ENCODE results near the gene MAPK10.
"Not testable (repeated sequence)": the region's sequence is repeated elsewhere in the genome, so short reads cannot be mapped to it uniquely, and the experiment has no call there.

MAPK10 gene

DNA sequence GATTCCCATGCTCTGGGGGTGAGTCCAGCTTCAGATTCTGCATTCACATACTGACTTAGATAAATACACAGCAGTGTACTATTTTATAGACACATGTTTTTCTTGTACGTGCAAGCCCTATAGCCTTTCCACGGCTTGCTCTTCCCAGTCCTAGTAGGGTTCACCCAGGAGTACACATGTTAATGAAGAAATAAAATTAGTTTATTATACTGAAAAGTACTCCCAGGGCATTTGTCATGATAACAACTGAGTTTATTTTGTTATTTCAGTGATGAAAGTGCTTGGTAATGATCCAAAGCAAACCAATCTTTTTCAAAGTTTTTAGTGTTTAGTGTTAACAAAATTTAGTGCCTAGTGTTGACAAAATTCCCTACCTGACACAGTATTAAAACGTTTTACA, 21.3 kb downstream of the MAPK10 start:
- DNase-seq: no peak

DNA sequence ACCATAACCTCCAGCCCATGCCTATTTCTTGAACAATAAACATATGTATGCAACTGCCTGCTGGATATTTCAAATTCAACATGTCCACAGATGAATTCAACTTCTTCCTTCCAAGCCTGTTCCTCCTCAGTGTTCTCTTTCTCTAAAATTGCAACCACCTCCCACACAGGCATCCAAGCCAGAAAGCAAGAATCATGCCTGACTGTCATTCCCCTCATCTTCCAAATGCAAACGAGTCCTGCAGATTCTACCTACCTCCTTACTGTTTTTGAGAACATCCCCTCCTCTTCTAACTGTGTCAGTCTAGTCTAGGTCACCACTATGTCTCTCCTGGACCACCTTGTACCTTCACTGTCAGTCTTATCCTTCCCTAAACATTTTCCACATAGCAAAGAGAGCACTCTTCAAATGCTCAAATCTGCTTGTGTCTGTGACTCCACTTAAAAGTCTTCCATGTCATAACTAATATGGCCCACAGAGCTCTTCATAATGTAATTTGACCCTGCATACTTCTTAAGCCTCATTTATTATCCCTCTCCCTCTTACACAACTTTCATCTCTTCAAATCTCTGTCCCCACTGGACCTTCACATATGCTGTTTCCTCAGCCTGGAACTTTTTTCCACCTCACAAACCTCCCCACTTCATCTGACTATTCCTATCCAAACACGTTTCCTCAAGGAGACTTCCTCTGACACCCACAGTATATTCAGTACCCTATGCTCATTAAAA, 25.7 kb downstream of the MAPK10 start:
- no peak for DNase-seq

DNA sequence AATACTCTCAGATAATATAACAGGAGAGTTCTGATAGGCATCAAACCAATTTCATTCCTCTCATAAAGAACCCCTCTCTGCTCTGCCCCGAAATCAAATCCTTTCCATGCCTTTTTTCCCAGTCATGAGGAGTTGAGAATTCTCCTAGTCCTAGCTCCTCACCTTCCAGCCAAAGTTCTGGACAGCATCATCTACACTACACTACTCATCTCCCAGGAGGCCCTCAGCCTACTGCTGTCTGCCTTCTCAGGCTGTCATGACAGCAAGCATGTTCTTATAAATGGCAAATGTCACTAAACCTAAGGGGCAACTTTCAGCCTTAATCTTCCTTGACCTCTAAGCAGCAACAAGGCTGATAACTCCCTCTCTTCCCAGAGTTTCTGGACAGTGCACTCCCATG, 26.6 kb downstream of the MAPK10 start:
- DNase-seq: no peak

DNA sequence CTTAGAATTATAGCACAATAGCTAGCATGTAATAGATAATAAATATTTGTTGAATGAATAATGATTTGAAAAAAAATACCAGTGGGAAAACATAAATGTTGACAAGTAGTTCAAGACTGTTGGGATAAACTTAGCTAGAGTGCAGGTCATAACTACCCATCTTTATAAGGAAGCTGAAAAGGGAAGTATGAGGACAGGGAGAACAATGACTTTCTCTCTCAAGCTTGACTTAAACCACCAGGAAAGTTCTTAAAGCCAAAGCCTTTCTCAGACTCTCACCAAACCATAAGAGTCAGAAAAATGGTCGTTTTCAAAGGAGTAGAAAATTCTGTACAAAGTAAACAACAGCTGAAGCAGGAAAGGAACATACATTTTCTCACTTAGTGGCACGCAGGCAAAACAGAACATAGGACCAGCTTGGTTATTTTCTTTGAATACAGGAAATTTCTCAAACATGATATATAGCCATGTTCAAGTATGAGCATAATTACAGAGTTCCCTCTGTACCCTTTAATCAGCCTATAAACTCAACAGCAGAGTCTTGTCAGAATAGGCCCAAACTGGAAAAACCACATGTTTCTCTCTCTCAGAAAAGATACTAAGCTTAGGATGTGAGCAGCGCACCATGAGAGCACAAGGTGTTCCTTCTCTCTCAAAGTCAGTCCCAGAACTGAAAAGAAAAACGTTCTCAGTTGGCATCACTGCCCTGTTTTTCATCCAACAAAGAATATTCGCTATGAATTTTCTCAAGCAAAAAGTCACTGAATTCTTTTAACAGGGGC, 28.7 kb downstream of the MAPK10 start:
- no peak for DNase-seq

DNA sequence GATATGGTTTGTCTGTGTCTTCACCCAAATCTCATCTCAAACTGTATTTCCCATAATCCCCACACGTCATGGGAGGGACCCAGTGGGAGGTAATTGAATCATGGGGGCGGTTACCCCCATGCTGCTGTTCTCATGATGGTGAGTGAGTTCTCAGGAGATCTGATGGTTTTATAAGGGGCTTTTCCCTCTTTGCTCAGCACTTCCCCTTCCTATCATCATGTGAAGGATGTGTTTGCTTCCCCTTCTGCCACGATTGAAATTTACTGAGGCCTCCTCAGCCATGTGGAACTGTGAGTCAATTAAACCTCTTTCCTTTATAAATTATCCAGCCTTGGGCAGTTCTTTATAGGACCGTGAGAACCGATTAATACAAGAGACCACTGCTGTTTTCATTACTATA, 29.4 kb downstream of the MAPK10 start:
- DNase-seq: not testable (repeated sequence)

DNA sequence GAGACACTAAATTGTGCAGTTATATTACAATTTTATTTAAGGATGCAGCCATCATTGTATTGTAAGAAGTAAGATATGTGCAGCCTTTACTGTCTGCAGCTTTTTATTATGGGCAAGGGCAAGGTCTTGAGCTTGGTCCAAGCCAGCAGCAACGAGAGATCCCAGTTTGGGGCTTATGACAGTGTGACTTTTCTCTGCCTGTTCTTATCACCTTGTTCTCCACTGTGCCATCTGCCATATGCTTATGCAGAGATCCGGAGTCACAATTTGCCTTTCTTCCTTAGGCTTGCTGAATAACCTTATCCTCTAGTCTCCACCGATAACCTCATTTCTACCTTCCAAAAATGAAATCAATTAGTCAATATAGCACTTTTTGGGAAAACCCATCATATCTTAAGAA, 30.4 kb downstream of the MAPK10 start:
- no peak for DNase-seq

DNA sequence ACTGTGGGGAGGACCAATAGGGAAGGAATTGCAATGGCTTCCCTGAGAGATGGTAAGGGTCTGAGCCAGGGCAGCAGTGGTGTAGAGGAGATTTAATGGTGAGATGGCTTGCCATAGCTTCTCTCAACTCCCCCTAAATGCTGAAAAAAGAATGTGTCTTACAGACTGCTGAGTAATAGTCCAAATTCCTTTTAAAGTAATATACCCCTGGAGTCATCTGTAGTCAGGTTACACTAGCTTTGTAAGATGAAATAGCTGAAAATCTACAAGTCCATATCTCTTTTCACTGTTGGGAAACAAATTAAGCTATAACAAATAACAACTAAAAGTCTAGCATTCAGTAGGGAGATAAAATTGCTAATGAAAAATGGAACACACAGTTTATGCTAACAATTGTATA, 33.5 kb downstream of the MAPK10 start:
- DNase-seq: no peak

DNA sequence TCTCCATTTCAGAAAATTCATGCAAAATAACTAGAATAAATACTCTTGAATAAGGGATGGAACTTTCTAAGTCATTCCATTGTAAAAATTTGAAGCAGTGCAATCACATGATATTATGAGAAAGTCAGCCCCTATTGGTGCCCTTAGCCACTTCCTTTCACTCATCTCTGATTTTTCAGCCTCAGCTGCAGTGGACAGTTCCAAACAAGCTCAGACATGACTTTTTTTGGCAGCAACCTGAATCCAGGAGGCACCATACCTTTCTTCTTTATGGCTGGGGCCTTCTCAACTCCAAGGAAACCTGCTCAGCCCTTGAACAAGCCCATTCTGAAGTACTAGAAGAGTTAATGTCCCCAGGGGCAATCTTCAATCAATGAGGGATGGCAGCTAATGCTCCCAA, 40.5 kb downstream of the MAPK10 start:
- DNase-seq: no peak

DNA sequence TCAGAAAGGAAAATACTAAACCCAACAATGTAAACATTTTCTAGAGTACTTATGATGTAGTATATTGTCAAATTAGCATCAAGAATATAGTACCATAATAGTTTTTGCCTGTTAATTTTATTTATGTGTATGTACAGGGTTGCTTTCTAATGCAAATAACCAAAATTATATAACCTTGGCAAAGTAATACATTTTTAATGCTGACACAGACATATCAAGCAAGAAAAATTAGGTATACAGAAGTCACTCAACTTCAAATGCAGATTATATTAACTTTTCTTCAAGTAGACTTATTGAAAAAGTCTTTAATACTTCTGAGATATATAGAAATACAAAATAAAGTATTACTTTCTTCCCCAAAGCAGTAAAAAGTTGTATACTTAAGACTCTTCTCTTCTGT, 44.3 kb downstream of the MAPK10 start:
- no peak for DNase-seq

DNA sequence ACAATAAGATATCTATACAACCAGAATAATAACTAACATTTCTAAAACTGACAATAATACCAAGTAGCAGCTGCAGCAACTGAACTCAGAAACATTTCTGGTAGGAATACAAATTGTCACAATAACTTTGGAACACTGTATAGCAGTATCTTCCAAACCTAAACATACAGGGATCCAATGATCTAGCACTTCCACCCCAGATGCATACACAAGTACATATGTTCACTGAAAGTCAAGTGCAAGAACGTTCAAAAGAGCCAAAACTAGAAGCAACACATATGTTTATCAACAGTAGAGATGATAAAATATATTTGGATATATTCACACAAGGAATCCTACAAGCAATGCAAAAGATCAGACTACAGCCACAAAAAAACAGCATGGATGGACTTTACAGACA, 46.2 kb downstream of the MAPK10 start:
- DNase-seq: no peak

DNA sequence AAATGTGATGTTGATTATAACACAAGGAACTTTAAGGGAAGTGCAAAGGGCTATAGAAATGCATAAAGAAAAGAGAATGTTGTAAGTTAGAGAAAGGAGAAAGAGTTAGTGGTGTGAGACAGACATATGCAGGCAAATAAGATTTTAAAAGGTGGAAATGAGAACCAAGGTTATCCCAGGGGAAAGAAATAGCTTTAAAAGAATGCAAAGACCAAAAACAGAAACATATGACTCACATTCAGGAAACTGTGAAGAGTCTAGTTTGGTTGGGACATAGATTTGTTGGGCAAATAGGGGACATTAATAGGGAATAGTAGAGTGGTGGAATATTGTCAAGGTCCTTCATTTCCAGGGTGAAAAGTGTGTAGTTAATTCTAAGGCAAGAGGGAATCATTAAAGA, 52.4 kb downstream of the MAPK10 start:
- no peak for DNase-seq

DNA sequence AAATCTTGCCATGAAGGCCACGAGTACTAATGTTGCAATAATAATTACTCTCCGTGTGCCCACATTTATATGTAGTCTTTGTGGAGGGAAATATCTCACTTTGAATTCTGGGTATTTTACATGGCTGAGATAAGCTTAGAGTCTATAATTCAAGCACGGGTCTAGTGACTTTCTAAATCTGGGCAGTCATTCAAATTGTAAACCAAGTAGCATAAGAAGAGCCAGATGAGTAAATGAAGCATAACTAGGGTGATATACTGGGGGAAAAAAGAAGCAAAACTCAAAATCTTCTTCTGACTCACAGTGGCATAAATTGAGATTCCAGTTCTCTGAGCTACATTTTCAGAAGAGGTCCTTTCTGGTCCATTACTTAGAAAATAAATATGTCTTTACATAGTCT, 53.0 kb downstream of the MAPK10 start:
- no peak for DNase-seq

DNA sequence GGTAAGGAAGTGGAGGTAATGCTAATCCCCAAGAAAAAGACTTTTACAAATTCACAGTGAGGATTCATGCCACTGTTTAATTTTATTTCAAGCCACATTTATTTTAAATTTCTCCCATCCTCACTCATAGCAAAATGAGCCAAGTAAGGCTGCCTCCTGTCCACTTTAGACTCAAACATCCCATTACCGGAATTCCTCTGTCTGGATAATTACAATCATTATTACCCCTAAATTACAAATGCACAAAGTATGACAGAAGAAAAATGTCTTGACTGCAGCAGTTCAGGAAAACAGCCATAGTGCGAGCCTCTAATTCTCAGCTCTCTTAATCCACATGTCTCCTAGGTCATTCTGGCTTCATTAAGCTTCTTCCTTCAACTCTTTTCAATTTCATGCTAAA, 57.0 kb downstream of the MAPK10 start:
- no peak for DNase-seq

DNA sequence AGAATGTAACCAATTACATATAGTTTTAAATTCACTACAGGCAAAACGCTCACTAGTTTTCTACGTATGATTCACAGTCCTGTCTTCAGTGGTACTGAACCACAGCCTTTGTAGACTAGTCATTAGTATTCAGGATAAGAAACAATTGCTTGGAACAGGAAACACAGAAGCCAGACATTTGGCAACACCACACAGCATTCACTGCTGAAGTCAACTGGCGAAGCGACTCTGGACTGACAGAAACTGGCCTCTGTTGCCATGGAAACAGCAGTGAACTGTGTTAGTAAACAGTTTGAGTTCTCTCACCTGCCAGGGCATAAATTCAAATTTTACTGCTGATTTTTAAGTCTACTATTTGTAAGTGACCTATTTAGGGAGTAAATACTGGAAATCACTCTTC, 57.6 kb downstream of the MAPK10 start:
- no peak for DNase-seq

DNA sequence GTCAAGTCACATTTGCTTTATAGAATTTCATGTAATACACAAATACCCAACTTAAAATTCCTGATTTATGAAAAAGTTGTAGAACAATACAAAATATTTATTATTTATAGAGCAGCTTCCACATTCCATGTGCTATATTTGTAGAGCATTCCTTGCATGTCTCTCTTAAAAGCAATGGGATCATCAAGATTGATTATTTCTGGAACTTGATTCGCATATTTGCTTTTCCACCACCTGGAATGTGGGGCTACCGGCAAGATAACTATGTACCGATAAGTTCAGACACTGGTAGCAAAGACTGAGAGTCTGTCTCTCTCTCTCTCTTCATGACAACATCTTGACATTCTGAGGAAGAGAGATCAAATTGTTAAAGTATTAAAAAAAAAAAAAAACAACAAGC, 59.3 kb downstream of the MAPK10 start:
- no peak for DNase-seq

DNA sequence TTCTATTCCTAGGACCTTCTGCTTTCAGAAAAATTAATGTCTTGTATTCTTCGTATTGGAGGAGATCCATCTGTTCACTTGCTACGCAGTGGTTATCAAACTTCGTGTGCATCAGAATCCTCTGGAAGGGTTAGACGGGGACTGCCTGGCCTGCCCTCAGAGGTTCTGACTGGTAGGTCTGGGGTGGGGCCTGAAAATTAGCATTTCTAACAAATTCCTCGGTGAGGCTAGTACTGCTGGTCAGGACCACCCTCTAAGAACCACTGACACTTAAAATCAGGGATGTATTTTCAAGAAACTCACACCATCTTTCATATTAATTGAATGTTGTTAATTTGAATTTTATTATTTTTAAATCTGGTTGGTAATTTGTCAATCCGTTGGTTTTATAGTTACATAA, 63.0 kb downstream of the MAPK10 start:
- DNase-seq: no peak

DNA sequence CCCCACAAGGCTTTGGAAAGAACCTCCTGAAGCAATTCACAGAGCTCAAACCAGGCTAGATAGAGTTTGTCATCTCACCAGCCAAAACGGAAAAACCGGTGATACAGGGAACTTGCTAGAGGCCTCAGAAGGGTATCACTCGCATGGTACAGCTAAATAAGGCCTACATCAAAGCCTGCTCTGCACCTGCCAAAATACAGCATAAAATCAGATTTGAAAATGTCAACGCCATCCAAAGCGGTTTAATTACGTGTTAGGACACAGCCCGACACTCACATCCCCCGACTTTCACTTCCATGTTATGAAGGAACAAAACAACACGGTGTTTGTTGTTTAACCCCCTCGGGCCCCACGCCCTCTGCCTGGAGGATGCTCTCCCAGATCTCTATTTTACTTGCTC, 65.0 kb downstream of the MAPK10 start:
- DNase-seq: no peak

DNA sequence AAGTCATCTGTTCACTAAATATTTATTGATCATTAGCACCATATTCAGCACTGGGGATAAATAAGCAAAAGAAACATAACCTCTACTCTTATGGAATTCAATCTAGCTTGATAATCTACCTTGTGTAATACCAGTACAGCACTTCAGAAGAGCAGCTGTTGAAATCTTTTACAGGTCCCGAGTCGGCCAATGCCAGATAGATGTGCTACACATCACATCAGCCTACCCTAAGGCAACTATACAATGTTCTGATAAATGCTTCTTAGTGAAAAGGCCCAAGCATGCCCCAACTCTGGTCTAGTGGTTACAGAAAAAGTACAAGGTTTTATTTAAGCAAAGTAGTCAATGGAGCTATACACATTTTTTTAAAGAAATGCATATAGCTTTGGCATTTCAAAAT, 68.7 kb downstream of the MAPK10 start:
- DNase-seq: no peak

DNA sequence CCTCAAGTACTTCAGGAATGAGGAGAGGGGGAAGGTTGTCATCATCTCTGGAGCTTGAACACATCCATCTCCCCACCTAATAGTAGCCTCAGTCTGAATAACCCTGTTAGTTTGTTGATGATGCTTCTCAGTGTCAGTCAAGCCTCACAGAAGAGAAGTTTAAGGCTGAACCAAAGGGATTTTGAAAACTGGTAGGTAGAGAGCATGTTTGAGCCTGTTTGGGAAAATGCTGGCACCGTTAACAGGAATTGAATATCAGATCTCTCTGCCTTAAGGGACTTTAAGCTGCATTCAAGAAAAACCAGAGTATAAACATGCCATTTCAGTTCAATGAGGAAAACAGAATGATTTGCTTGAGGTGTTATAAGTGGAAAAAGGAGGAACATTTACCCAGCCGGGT, 73.1 kb downstream of the MAPK10 start:
- no peak for DNase-seq

DNA sequence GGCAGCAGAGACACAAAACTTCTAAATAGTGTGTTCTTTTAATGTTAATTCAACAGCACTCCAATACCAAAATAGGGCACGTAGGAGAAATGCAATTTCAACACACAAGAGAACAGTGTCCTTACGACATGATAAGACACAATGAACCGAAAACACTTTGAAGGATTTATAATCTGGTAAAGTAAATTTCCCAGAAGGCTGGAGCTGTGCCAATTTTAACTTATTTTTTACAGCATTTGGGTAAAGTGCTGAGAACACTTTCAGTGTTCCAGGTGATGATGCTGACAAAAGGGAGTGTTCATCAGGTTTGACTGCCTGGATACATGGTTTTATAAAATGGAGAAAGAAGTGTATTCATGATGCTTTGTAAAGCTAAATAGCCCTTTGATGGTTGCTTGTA, 76.5 kb downstream of the MAPK10 start:
- DNase-seq: no peak

DNA sequence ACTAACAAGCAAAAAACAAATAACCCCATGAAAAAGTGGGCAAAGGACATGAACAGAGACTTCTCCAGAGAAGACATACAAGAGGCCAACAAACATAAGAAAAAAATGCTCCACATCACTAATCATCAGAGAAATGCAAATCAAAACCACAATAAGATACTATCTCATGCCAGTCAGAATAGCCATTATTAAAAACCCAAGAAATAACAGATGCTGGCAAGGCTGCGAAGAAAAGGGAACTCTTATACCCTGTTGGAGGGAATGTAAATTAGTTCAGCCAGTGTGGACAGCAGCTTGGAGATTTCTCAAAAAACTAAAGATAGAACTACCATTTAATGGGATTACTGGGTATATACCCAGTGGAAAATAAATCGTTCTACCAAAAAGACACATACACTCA, 79.6 kb downstream of the MAPK10 start:
- DNase-seq: no peak

DNA sequence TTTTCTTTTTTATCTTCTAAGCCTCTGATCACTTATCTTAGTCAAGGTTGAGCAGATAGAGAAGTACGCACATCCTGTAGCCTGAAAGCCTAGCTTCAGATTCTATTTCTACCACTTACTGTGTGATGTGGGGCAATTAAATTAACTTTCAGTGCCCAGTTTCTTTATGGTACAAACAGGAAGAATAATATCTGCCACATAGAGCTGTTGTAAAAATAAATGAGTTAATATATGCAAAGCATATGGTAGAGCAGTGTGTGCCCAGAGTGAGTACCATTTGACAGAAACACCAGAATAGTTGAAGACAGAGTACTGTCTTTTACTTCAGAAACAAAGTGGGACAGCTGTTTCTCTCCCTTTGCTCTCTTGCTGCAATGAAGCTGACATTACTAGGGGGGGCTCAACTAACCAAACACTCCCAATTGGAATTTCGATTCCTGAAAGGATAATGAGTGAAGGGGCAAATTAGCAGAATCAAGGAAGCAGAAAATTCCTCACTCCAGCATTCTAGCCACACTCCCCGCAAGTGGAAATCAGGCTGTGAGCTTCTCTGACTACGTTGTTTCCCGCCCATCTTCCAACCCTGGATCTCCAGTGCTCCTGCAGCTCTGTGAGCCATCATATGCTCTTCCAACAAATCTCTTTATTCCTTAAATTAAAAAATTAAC, 80.4 kb downstream of the MAPK10 start:
- DNase-seq: no peak

DNA sequence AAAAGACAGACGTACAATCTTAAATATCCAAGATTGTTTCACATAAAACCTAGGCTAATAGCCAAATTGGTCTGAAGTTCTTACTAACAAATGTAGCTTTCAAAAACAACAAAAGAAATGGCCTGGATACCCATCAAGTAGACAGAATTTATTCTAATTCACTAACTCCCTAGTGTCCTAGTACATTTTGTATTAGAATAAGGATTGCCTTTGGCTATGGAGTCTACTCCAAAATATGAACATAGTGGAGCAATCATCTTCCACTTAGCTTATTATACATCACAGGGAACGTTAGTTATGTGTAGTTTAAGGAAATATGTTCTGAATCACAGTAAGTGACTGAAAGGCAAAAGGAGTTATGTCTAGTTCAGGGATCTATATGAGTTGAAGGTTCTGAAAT, 81.7 kb downstream of the MAPK10 start:
- DNase-seq: no peak

DNA sequence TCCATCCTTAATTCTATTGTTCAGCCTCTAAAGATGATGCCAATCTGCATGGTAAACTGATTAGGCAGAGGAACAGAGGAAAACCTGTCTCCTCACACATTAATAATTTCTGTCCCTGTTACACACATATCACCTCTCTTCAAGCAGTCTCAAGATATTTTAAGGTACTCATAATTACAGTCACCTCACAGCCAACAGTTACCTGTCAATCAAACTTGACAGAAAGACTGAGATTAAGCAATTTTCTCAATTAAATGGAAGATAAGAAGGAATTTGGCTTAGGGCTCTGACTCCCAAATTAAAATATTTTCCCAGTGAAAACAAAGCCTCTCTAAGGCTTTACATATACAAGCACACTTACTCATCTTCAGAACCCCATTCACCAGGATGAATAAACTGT, 85.2 kb downstream of the MAPK10 start:
- no peak for DNase-seq
